Suprapubic skin (tissue), 4 donors: ENCODE results near the gene MICALL2. TPM values are rescaled to one million over a fixed set of nuclear protein-coding genes. Genes with fewer than 3 reads are reported as not detected.

Source experiments
- DNase-seq, 2 donors: peaks; one replicate each; pipeline ENCODE4 v3.0.0-alpha.2; 2019; ENCODE audit warnings: low spot score in 2 of 2
- H3K27ac ChIP-seq: fragments of 200-600 bp; sonication (generic); one replicate; pipeline ENCODE4 v1.5.1; 2019
- H3K27me3 ChIP-seq: fragments of 200-600 bp; sonication (generic); one replicate; pipeline ENCODE4 v1.5.1; 2019
- H3K36me3 ChIP-seq: fragments of 200-600 bp; sonication (generic); one replicate; pipeline ENCODE4 v1.5.1; 2019
- H3K4me1 ChIP-seq: fragments of 200-600 bp; sonication (generic); one replicate; pipeline ENCODE4 v1.5.1; 2019
- H3K4me3 ChIP-seq: fragments of 200-600 bp; sonication (generic); one replicate; pipeline ENCODE4 v1.5.1; 2019; ENCODE audit warnings: mild to moderate bottlenecking
- H3K9me3 ChIP-seq: fragments of 200-600 bp; sonication (generic); one replicate; pipeline ENCODE4 v1.5.1; 2019
- CTCF ChIP-seq, 2 donors: fragments of 200-600 bp in 1 of 2; fragments of 450-650 bp in 1 of 2; sonication (generic) in 1 of 2; IDR thresholded peaks; one replicate each; pipeline ENCODE4 v1.5.1; 2016 to 2019; ENCODE audit warnings: antibody characterized with exemption in 2 of 2, mild to moderate bottlenecking in 1 of 2, moderate library complexity in 1 of 2
- EP300 ChIP-seq: sonication (generic); formaldehyde crosslinking; IDR thresholded peaks from one replicate; pipeline ENCODE4 v1.6.1; 2017; ENCODE audit warnings: antibody characterized with exemption
- POLR2A ChIP-seq, 2 donors: fragments of 450-650 bp; IDR thresholded peaks; one replicate each; pipeline ENCODE4 v1.6.1; 2017; ENCODE audit warnings: antibody characterized with exemption in 2 of 2, mild to moderate bottlenecking in 2 of 2, moderate library complexity in 2 of 2
- POLR2AphosphoS5 ChIP-seq, 3 donors: sonication (generic); formaldehyde crosslinking; IDR thresholded peaks; one replicate each; pipeline ENCODE4 v1.6.1; 2017; ENCODE audit warnings: antibody characterized with exemption in 3 of 3
- WGBS: methylation state at CpG from one replicate; pipeline ENCODE4 v1.1.5; 2018; 5-methylcytosine and 5-hydroxymethylcytosine counted together
- total RNA-seq, 4 donors: library from RNA; depleted of rRNA; stranded (reverse); fragments of >200 nt; gene quantifications; one replicate each; pipeline ENCODE4 v1.1.0, GENCODE V29; 2016

MICALL2 gene
- total RNA-seq, 4 donors from 2014 or later: 15.7 to 23.5 (median 16.9) TPM

- WGBS: 97% methylated on average over 17 of the region's 22 CpGs
Measured at GRCh38 chr7:1475991-1476390, 16.7 kb upstream of the MICALL2 start.

GRCh38 chr7:1475393-1475792 lies 16.1 kb upstream of the MICALL2 start:
- whole genome bisulfite sequencing: 85% methylated on average over 8 of the region's 17 CpGs
- TF ChIP-seq POLR2A (IDR thresholded peaks at IDR 0.05): no peak
- TF ChIP-seq POLR2AphosphoS5 (IDR thresholded peaks at IDR 0.05): no peak
- no peak for TF ChIP-seq EP300
- no peak for TF ChIP-seq CTCF (IDR thresholded peaks at IDR 0.05)

More at GRCh38 chr7:1475991-1476390, 16.7 kb upstream of the MICALL2 start:
- H3K27me3 ChIP-seq: no peaks in the 10 kb centered on the region
- peaks cover 88% of the 10 kb centered on the region for H3K36me3 ChIP-seq
- no peak for DNase-seq
- peaks cover 17% of the 10 kb centered on the region for H3K4me1 ChIP-seq
- H3K4me3 ChIP-seq: no peak overlapping the region
- no peaks in the 10 kb centered on the region for H3K9me3 ChIP-seq
- no peak for TF ChIP-seq POLR2AphosphoS5 (IDR thresholded peaks at IDR 0.05)
- no peak for TF ChIP-seq EP300
- TF ChIP-seq POLR2A (IDR thresholded peaks at IDR 0.05): no peak
- TF ChIP-seq CTCF (IDR thresholded peaks at IDR 0.05): no peak
- H3K27ac ChIP-seq: no peak overlapping the region

GRCh38 chr7:1474736-1475135 lies 15.5 kb upstream of the MICALL2 start:
- WGBS: 46% methylated on average over 8 of the region's 24 CpGs
- Histone ChIP-seq H3K36me3 (peaks cover 88% of the 10 kb centered on the region), H3K4me3 (no peak overlapping the region), H3K27ac (no peak overlapping the region), H3K9me3 (no peaks in the 10 kb centered on the region), H3K4me1 (peaks cover 17% of the 10 kb centered on the region), H3K27me3 (no peaks in the 10 kb centered on the region)
- no peak for DNase-seq
- TF ChIP-seq CTCF (IDR thresholded peaks at IDR 0.05) (no peak), EP300 (no peak), POLR2AphosphoS5 (IDR thresholded peaks at IDR 0.05) (no peak), POLR2A (IDR thresholded peaks at IDR 0.05) (no peak)

More at GRCh38 chr7:1475393-1475792, 16.1 kb upstream of the MICALL2 start:
- H3K27ac ChIP-seq: no peak overlapping the region
- peaks cover 88% of the 10 kb centered on the region for H3K36me3 ChIP-seq
- DNase-seq: no peak
- no peak overlapping the region for H3K4me3 ChIP-seq
- peaks cover 17% of the 10 kb centered on the region for H3K4me1 ChIP-seq
- H3K9me3 ChIP-seq: no peaks in the 10 kb centered on the region
- no peaks in the 10 kb centered on the region for H3K27me3 ChIP-seq

GRCh38 chr7:1473864-1474512 lies 14.7 kb upstream of the MICALL2 start:
- H3K27me3 ChIP-seq: no peaks in the 10 kb centered on the region
- TF ChIP-seq POLR2AphosphoS5 (IDR thresholded peaks at IDR 0.05) (no peak), CTCF (IDR thresholded peaks at IDR 0.05) (peak; percentile 89 to 92)
- H3K36me3 ChIP-seq: peaks cover 88% of the 10 kb centered on the region
- no peak overlapping the region for H3K27ac ChIP-seq
- peaks cover 17% of the 10 kb centered on the region for H3K4me1 ChIP-seq
- DNase-seq: peak; percentile 91 to 92
- 67% methylated on average over 1 of the region's 37 CpGs for WGBS
- H3K9me3 ChIP-seq: no peaks in the 10 kb centered on the region
- no peak overlapping the region for H3K4me3 ChIP-seq

- Histone ChIP-seq H3K27ac (no peak overlapping the region), H3K4me3 (no peak overlapping the region), H3K4me1 (peaks cover 31% of the 10 kb centered on the region), H3K36me3 (peaks cover 59% of the 10 kb centered on the region), H3K27me3 (no peaks in the 10 kb centered on the region), H3K9me3 (no peaks in the 10 kb centered on the region)
- no peak for DNase-seq
- TF ChIP-seq POLR2AphosphoS5 (IDR thresholded peaks at IDR 0.05) (no peak), POLR2A (IDR thresholded peaks at IDR 0.05) (no peak), CTCF (IDR thresholded peaks at IDR 0.05) (no peak), EP300 (no peak)
- over 99% methylated on average over 13 of the region's 21 CpGs for WGBS
Measured at GRCh38 chr7:1470901-1471300, 11.6 kb upstream of the MICALL2 start.
